T-helper 2 cell (primary cell): ENCODE measurements around the gene SLC36A2.
"Not testable (repeated sequence)": the region's sequence is repeated elsewhere in the genome, so short reads cannot be mapped to it uniquely, and the experiment has no call there.

Experiments
- DNase-seq, 5 experiments: peaks; one replicate each; pipeline versions ENCODE4 v3.0.0 to v3.0.0-alpha.2; 2012 to 2022

Gene SLC36A2

DNA sequence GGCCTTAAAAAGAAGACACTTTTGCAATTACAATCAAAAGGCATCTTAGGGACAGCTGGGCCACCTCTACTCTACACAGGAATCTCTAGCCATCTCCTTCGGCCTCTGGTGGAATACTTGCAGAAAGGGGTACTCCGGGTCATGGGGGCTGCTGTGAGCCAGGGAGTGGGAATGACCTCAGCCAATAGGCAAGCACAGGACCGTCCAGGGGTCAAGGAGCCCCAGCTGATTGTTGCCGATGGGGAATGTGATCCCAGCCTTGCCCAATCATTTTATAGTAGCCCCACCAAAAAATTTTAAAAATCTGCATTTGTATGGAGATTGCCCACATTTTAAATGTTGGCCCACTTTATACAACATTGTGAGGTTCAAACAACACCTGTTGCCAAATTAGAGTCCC, 26.9 kb downstream of the SLC36A2 start:
- DNase-seq: no peak

DNA sequence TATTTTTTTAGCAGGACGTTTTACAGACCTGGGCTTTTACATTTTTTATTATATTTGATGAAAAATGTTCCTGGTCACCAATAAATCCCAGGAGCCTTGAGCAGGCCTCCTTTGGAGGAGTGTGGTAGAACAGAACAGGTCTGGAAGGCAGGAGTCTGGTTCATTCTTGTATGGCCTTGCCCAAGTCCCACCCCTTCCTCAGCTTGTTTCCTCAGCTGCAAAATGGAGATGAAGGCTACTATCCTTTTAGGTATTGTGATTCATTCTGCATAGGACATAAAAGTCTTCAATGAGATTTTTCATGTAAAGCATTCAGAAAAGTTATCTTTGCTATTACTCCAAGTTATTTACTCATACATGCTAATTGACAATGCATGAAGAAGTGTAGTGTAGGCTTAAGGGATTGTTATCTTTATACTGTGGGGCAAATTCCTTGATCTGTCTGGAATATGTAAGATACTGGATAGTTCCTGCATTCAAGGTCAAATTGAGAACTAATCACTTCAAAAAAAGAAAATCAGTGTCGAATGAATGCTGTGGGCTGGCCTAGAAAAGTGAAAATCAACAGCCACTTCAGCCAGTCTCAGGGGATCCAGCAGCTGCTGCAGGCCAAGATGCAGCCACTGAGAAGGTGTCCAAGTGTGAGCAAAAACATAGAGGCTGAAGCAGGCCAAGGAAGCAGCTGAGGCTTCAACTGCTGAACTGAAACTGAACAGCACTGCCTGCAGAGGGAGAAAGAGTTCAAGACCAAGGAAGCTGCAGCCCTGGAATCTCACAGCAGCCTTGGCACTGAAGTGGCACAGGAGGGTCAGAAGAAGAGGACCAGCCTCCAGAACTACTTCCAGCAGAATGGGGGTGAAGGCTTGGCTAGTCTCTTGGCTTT, 28.3 kb downstream of the SLC36A2 start:
- DNase-seq: no peak

DNA sequence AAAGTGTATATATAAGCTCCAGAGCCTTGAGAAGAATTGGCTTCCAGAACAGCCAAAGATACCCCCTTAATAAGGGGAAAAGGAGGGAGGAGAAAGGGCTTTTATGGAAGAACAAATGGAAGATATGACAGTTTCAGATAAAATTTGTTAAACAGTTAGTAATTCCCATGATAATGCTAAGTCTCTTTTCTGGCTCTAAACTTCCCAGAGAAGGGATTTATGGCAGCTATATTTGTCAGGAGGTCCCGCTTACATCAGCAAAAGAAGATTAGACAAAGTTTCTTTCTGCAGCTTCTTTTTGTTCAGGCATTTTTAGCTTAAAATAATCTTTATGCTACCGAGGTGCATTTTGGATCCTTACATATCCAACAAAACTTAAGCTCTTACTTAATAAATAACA, 29.5 kb downstream of the SLC36A2 start:
- no peak for DNase-seq

DNA sequence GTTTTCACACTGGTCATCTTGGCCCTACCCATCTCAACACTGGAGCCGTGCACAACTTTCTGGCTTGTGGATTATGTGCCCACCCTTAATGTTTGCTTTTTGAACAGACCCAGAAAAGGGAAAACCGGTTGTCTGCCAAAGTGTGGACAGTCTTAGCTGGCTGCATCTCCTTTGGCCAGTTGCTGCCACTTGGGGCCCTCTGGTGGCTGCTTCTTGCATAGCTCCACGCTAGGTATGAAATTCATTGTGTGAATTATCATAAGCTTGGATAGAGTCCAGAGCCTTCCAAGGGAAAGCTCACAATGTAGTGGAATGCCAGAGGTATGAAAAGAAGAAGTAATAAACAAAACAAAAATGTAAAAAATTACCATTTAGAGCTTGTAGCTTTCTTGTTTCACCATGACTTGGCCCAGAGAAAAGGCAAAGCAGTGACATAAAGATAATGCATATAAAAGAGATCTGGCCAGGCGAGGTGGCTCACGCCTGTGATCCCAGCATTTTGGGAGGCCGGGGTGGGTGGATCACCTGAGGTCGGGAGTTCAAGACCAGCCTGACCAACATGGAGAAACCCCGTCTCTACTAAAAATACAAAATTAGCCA, 31.3 kb downstream of the SLC36A2 start:
- DNase-seq: peak in 3 of 5 experiments; percentile 8 to 42 (median 30)

DNA sequence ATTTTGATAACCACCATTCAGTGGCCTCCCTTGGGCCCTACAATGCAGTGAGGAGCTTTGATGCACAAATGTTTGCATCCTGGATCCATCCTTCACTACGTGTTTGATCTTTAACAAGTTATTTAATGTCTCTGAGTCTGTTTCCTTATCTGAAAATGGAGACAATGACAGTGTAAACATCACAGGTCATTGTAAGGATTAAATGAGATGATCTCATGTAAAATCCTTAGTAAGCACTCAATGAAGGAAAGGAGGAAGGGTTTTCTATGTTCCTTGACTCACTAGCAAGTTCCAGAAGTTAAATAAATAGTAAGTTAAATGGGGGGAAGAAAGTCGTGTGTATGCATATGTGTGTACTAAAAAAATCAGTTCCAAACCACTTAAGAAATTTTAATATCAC, 34.0 kb downstream of the SLC36A2 start:
- DNase-seq: no peak

DNA sequence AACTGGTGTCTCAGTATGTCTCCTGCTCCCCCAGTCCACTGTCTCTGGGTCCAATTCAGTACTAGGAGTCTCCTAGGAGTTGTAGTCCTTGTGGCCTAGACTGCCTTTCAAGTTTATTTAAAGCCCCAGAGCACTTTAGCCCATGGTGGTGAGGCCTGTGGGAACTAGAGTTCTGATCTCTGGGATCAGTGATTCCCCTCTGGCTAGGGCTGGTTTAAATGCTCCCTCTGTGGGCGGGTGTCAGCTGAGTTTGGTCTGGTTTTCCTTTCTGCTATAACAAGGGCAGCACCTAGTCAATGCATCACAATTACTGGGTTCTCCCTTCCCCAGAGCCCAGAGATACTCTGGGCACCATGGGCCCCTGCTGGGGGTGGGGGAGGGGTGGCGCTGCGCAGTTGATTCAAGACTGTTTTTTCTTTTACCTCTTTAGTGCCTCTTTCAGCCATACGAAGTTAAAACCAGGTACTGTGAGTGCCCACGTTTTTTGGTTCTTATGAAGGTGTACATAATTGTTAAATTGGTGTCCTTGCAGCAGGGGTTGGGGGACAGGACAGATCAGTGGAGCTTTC, 34.5 kb downstream of the SLC36A2 start:
- DNase-seq: no peak

DNA sequence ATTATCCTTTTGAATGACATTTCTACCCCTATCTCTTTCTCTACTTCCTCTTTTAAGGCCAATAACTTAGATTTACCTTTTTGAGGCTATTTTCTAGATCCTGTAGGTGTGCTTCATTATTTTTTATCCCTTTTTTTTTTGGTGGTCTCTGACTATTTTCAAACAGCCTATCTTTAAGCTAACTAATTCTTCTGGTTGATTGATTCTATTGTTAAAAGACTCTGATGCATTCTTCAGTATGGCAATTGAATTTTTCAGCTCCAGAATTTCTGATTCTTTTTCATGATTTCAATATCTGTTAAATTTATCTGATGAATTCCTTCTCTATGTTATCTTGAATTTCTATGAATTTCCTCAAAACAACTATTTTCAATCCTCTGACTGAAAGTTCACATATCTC, 36.4 kb downstream of the SLC36A2 start:
- no peak for DNase-seq

DNA sequence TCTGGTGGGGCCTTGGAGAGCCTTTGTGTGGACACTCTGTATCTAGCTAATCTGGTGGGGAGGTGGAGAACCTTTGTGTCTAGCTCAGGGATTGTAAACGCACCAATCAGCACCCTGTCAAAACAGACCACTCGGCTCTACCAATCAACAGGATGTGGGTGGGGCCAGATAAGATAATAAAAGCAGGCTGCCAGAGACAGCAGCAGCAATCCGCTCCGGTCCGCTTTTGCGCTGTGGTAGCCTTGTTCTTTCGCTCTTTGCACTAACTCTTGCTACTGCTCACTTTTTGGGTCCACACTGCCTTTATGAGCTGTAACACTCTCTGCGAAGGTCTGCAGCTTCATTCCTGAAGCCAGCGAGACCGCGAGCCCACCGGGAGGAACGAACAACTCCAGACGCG, 37.5 kb downstream of the SLC36A2 start:
- not testable (repeated sequence) for DNase-seq

DNA sequence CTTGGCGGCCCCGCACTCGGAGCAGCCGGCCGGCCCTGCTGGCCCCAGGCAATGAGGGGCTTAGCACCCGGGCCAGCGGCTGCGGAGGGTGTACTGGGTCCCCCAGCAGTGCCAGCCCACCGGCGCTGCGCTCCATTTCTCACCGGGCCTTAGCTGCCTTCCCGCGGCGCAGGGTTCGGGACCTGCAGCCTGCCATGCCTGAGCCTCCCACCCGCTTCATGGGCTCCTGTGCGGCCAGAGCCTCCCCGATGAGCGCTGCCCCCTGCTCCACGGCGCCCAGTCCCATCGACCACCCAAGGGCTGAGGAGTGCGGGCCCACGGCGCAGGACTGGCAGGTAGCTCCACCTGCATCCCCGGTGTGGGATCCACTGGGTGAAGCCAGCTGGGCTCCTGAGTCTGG, 38.1 kb downstream of the SLC36A2 start:
- not testable (repeated sequence) for DNase-seq

DNA sequence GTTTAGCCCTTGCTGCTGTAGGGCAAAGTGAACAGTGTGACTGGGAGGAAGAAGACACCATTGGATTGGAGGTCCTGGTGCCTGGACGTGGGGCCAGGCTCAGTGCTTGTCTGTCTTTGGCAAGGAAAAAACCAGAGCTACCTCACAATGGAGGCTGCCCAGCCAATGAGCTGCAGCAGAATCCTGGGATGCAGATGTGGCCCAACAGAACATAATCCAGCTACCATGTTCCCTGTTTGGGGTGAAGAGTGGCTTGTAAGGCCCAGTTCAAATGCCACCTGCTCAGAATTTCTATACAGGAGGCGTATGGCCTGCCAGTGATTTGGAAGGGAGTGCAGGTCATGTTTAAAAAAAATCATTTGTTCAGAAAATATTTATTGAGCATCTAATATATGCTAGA, 43.7 kb downstream of the SLC36A2 start, which contains the start of gene SLC36A3:
TSS of gene SLC36A3 (minus strand) at position 101 of the 400 bp plus-strand sequence. CDS start 412 bp downstream, outside the sequence.
- DNase-seq: no peak

DNA sequence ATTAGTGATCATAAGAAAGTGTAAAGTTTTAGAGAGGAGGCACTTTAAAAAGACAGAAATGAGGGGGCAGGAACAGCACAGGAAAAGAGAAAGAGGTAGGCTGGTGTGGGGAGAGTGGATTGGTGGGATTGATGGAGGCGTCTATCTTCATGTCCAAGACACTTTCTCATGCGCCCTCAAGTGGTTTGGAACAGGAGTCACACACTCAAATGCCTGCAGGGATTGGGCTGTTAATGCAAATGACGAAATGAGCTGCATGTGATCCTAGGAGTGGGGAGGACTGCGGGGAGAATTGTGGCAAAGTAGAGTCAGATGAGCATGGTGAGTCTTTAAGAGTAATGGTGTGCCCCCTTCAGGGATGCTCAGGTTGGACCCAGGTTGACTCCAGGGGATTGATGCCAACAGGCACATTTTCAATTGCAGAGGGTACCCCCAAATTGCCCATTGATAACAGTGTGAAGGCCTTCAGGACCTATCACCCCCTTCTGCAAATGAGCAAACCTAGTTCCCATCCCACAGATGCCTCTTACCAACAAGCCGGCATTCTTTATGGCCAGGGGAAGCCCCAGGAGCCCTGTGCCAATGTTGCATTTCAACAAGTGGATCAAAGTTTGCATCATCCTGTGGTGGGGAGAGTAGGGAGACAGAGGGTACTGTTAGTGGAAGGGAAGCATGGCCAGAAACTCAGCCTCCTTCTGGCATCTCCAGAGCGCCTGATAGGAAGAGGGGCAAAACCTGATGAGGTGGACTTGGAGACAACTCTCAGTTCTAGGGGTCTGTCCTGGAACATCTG, 49.1 kb downstream of the SLC36A2 start:
- DNase-seq: peak in 1 of 5 experiments; percentile 58

DNA sequence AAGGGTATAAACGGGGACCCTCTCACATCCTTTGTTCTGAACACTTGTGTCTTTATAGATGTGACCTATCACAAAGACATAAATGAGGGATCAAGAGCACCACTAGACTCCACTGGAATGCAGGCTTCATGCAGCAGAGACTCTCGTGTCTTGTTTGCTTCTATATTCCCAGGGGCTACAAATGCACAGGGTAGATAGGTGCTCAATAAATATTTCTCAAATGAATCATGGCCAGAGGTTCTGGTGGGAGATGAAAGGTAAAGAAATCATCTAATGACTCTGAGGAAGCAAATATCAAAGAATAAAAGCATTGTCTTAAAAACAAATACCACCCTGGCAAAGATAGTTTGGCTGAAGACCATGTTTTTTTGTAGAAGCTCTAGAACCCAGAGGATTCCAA, 50.4 kb downstream of the SLC36A2 start:
- no peak for DNase-seq

DNA sequence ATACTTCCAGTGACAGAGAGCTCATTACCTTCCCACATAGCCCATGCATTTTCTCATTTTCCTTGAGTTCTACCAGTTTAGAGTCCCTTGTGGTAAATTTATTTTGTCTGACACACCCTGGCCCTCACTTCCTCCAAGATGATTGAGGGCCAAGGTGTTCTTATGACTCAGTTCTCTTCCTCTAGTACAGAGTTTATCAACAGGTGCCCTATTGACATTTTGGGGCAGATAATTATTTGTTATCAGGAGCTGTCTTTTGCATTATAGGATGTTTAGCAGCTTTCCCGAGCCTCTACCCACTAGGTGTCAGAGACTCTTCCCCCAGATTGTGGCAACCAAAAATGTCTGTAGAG, 50.9 kb downstream of the SLC36A2 start:
- DNase-seq: no peak

DNA sequence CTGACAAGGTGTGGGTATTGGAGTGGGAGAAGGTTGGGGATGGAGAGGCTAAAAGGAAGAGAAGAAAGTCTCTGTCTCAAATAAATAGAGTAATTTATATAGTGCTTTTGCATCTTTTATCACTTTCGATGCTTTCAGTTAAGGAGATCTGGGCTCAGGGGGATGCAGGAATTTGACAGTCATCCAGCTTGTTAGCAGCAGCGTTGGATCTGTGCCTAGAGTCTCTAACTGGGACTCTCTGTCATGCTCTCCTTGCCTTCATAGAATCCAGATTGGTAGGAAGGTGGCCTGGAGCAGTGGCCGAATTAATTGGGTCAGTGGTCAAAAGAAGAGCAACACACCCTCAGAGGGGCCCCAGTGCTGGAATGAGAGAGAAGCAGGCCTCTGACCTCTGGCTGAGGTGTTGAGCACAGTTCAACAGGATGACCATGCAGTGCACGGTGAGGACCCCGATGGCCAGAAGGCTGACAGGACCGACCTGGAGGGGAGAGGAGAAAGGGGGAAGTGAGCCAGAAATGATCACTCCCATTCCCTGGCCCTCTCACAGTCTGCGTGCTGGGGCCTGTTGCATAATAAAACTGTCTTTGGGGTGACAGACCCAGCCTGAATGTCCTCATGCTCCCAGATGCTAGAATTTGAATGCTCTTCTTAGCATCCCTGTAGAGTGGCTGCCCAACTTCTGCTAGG, 51.4 kb downstream of the SLC36A2 start:
- DNase-seq: no peak

DNA sequence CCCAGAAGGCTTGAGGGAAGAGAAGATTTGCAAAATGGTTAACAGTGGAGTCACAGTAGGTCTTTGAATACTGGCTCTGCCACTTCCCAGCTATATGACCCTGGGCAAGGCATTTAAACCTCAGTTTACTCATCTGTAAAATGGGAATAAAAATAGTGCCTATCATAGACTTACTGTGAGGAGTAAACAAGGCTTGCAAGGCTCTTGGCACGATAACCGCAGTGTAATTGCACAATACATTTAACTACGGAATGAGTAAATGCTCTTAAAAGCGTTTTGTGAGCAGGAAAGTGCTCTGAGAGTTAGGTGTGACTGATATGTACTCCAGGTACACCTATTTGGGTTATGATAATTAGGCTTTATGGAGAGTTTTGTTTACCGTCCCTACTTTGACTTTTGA, 52.2 kb downstream of the SLC36A2 start:
- no peak for DNase-seq

DNA sequence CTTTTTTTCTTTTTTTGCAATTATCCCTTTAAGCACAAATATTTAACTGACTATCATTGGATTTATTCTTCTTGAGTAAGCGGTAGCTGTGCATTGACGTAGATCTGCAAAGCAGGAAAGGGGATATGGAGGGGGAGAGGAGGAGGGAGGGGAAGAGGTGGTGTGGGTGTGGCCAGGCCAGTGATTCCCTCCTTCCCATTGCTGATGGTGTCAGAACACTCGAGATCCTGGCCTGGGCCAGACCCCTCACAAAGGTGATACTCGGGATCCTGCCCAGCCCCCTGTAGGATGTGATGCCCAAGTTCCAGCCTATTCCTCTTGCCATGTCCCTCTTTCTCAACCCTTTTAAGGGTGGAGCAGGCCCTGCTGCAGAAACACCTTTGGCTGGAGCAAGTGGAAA, 53.7 kb downstream of the SLC36A2 start:
- no peak for DNase-seq

DNA sequence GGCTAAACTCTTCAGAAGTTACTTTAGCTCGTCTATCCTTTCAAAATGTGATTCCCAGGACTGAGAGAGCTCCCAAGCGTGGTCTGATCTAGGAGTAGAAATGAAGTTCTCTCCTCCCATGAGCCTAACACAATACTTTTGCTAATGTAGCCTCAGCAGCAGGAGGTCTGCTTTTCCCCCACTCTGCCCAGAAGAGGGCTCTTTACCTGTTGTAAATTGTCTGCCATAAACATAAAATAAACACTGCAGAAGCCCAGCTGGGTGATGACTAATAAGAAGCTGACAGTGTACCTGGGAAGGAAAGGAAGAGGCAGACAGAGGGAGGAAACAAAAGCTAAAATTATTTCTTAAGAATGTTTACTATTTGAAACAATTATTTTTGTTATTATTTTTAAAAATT, 59.2 kb downstream of the SLC36A2 start:
- DNase-seq: no peak

DNA sequence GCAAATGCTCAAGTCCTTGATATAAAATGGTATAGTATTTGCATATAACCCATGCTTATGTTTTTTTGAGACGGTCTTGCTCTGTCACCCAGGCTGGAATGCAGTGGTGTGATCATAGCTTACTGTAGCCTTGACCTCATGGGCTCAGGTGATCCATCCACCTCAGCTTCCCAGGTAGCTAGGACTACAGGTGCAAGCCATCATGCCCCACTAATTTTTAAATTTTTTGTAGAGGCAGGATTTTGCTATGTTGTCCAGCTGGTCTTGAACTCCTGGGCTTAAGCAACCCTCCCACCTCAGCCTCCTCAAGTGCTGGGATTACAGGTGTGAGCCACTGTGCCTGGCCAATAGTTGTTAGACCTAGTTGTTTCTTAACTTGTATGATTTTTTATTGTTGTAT, 61.1 kb downstream of the SLC36A2 start:
- DNase-seq: no peak

DNA sequence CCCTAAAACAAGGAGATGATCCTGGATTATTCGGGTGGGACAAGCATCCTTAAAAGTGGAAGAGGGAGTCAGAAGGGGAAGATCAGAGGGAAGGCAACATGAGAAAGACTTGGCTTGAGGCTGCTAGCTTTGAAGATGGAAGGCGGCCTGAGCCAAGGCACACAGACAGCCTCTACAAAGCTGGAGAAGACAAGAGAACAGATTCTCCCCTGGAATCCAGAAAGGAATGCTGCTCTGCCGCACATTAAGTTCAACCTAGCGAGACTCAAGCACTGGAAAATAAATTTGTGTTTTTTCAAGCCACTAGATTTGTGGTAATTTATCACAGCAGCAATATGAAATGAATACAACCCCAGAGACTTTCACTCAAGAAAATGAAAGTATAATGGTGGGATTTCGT, 61.7 kb downstream of the SLC36A2 start:
- DNase-seq: no peak

DNA sequence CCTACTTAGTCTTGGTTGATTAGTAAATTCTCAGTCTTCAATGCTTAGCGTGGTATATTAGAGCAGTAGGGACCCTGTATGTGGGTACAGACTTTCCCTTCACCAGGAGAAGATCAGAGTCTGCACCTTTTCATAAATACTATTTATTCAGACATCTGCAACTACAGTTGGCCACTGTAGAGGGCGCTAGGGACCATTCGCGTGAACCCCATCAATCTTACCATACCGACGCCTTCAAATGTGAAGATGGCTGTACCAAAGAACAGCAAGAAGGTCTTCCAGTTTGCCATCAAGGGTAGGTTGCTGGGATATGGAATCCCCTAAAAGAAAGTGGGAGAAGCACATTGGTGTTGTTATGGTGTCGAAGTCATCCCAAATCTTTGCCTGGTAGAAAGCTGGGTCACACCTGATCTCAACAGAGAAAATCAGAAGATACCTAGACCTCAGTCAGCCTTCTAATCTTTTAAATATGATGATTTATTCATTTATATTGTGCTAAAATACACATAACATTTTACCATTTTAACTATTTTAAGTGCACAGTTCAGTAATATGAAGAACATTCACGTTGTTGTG, 62.9 kb downstream of the SLC36A2 start:
- peak in 1 of 5 experiments; percentile 37 for DNase-seq

DNA sequence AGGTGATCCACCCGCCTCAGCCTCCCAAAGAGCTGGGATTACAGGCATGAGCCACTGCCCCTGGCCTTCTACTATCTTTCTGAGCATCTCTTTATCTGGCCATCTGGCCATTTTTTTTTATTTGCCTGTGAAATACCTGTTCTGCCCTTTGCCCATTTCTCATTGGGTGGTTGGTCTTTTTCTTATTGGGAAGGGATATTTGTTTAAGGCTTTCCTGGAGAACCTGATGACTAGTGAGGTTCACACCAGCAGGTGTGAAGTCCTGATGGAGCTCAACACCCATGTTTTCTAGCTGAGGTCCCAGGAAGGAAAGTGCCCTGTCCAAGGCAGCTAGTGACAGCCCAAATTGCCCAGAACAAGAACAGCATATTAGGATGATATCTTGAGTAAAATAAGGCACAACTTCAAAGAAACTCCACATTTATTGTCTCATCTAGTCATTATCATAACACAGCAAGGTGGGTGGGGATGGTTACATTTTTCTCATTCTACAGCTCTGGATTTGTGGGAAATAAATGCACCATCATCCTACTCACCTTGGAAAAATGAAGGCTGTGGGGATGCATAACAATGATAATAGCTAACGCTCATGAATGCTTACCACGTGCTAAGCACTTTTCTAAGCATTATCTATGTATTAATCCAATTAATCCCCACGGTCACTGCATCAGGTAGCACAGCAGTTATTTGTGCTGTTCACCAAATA, 64.1 kb downstream of the SLC36A2 start:
- DNase-seq: no peak
